HepG2 (cell line): ENCODE data around the gene STIM2. TPM values are rescaled to one million over a fixed set of nuclear protein-coding genes. Genes with fewer than 3 reads are reported as not detected.

Experiments used
- FOXC1 ChIP-seq: sonication (generic); formaldehyde crosslinking; IDR thresholded peaks from 2 replicates; pipeline ENCODE4 v1.8.0; 2022; ENCODE audit warnings: mild to moderate bottlenecking, missing genetic modification reagents, borderline replicate concordance
- FOXM1 ChIP-seq: sonication (generic); formaldehyde crosslinking; IDR thresholded peaks from 2 replicates; pipeline ENCODE4 v1.5.0; 2020; ENCODE audit warnings: missing genetic modification reagents
- FOXP1 ChIP-seq, 2 experiments: fragments of 450-650 bp in 1 of 2; IDR thresholded peaks; 2 replicates each; pipeline ENCODE4 v1.6.1; 2017 to 2018; ENCODE audit warnings: antibody characterized with exemption in 1 of 2
- GATAD2A ChIP-seq: IDR thresholded peaks from 2 replicates; pipeline ENCODE4 v1.6.1; 2016
- GFI1 ChIP-seq: sonication (generic); formaldehyde crosslinking; IDR thresholded peaks from 2 replicates; pipeline ENCODE4 v1.5.0; 2020; ENCODE audit warnings: missing genetic modification reagents, mild to moderate bottlenecking, borderline replicate concordance
- HNRNPUL1 ChIP-seq: fragments of 200-400 bp; formaldehyde crosslinking; IDR thresholded peaks from 2 replicates; pipeline ENCODE4 v1.6.1; 2017; ENCODE audit warnings: low read depth, mild to moderate bottlenecking, low read length, moderate library complexity
- KDM5A ChIP-seq: fragments of 200-600 bp; sonication (generic); IDR thresholded peaks from 2 replicates; pipeline ENCODE4 v1.7.0; 2018; ENCODE audit warnings: antibody characterized with exemption, mild to moderate bottlenecking, low read length, borderline replicate concordance
- PITX1 ChIP-seq: sonication (generic); formaldehyde crosslinking; IDR thresholded peaks from 2 replicates; pipeline ENCODE4 v1.5.1; 2020; ENCODE audit warnings: mild to moderate bottlenecking, missing genetic modification reagents
- PREB ChIP-seq: sonication (generic); formaldehyde crosslinking; IDR thresholded peaks from 2 replicates; pipeline ENCODE4 v1.4.0; 2020; ENCODE audit warnings: missing genetic modification reagents
- SAFB2 ChIP-seq: sonication (generic); formaldehyde crosslinking; IDR thresholded peaks from 2 replicates; pipeline ENCODE4 v1.5.1; 2020; ENCODE audit warnings: missing genetic modification reagents, low read depth, mild to moderate bottlenecking, borderline replicate concordance
- SP4 ChIP-seq: sonication (generic); formaldehyde crosslinking; IDR thresholded peaks from 2 replicates; pipeline ENCODE4 v1.8.1; 2023; ENCODE audit warnings: mild to moderate bottlenecking, missing genetic modification reagents
- SRY ChIP-seq: sonication (generic); formaldehyde crosslinking; IDR thresholded peaks from 2 replicates; pipeline ENCODE4 v1.8.0; 2022; ENCODE audit warnings: mild to moderate bottlenecking, missing genetic modification reagents
- ZFP91 ChIP-seq: sonication (generic); formaldehyde crosslinking; IDR thresholded peaks from 2 replicates; pipeline ENCODE4 v1.9.0; 2022; ENCODE audit warnings: missing genetic modification reagents, mild to moderate bottlenecking, borderline replicate concordance
- ZMAT3 ChIP-seq: sonication (generic); formaldehyde crosslinking; conservative IDR thresholded peaks from 2 replicates; pipeline ENCODE4 v1.7.0; 2021; ENCODE audit warnings: missing genetic modification reagents
- ZNF3 ChIP-seq: IDR thresholded peaks from 2 replicates; pipeline ENCODE4 v1.7.0; 2017; ENCODE audit warnings: inconsistent platforms
- ZNF674 ChIP-seq: sonication (generic); formaldehyde crosslinking; IDR thresholded peaks from 2 replicates; pipeline ENCODE4 v1.5.0; 2020; ENCODE audit warnings: low read depth, mild to moderate bottlenecking, missing genetic modification reagents
- ZNF772 ChIP-seq: sonication (generic); formaldehyde crosslinking; IDR thresholded peaks from 2 replicates; pipeline ENCODE4 v1.5.0; 2020; ENCODE audit warnings: mild to moderate bottlenecking, missing genetic modification reagents
- ZNF775 ChIP-seq: sonication (generic); formaldehyde crosslinking; IDR thresholded peaks from 2 replicates; pipeline ENCODE4 v1.4.0; 2020; ENCODE audit warnings: missing genetic modification reagents, mild to moderate bottlenecking, moderate library complexity, borderline replicate concordance
- ZNF841 ChIP-seq: sonication (generic); formaldehyde crosslinking; IDR thresholded peaks from 2 replicates; pipeline ENCODE4 v1.8.1; 2023; ENCODE audit warnings: missing genetic modification reagents, borderline replicate concordance
- polyA plus RNA-seq, 8 experiments: library from polyadenylated mRNA; depleted of rRNA in 3 of 8; stranded (reverse) in 7 of 8; unstranded in 1 of 8; fragments of >200 nt; fragmentation: Illumina TruSeq in 4 of 8; extraction: Trizol in 4 of 8; gene quantifications; 2 replicates each; pipeline versions ENCODE4 v1.2.1 to v1.2.3, GENCODE V29; 2011 to 2016; ENCODE audit warnings: low read depth in 4 of 8, missing spikeins in 1 of 8, mixed read lengths in 1 of 8; ENCODE audit not compliant: insufficient read depth in 1 of 8
- total RNA-seq, 5 experiments: library from RNA; depleted of rRNA; stranded (reverse); fragments of >200 nt; fragmentation: Illumina TruSeq; extraction: Trizol; gene quantifications; 2 replicates each; pipeline ENCODE4 v1.2.3, GENCODE V29; 2016; ENCODE audit warnings: low read depth in 1 of 5
- TF ChIP-seq, protein P1 (sequence below): sonication (generic); formaldehyde crosslinking; IDR thresholded peaks from 2 replicates; pipeline ENCODE4 v1.5.0; 2020; ENCODE audit warnings: mild to moderate bottlenecking, missing genetic modification reagents, moderate library complexity
- TF ChIP-seq, protein P2 (sequence below): IDR thresholded peaks from 2 replicates; pipeline ENCODE4 v1.6.1; 2016
- TF ChIP-seq, protein P3 (sequence below): sonication (generic); formaldehyde crosslinking; IDR thresholded peaks from 2 replicates; pipeline ENCODE4 v1.4.0; 2020; ENCODE audit warnings: missing genetic modification reagents

The STIM2 gene
- total and polyA plus RNA-seq, 2 of the 13 experiments (the other 11 are each of a cell fraction or from before 2014, with no cell fraction given): 19.3 to 19.4 TPM

DNA sequence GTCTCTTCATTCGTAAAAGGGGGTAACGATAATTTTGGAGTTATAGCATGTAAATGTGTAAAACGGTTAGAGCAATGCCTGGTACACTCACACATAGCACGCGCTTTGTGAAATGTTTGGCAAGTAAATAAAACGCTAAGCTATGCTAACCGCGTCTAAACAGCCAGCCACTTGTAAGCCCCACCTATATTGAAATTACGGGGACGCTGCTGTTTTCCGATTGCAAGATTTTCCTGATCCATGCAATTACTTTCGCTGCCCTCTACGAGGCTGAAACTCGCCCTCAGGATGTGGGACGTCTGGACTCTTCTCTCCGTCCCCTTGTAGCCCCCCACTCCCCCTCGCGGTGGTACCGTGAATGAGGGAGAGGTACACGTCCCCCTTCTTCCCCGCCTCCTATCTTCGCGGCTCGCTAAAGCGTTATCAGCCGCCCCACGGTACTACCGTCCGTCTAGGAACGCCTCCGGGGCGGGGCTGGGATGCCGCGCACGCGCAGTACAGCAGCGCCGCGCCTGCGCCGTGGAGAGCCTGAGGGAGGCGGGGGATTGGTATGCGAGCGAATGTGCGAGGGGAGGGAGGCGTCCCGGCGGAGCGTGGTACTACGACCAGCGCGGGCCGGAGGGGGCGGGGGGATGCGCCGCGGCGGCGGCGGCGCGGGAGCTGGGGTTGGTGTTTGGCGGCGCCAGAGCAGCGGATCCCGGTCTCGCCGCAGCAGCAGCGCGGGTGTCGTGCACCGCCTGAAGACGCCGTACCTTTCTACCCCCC, at the start of gene STIM2 (continued):
- TF ChIP-seq ZNF775: no peak
- TF ChIP-seq ZNF841: no peak
- peak; percentile 56; the same call in 1 of the 2 replicates for TF ChIP-seq PITX1 (CRISPR knock-in tag)
- TF ChIP-seq FOXC1 (CRISPR knock-in tag): peak; percentile 85
- TF ChIP-seq, protein P1, sequence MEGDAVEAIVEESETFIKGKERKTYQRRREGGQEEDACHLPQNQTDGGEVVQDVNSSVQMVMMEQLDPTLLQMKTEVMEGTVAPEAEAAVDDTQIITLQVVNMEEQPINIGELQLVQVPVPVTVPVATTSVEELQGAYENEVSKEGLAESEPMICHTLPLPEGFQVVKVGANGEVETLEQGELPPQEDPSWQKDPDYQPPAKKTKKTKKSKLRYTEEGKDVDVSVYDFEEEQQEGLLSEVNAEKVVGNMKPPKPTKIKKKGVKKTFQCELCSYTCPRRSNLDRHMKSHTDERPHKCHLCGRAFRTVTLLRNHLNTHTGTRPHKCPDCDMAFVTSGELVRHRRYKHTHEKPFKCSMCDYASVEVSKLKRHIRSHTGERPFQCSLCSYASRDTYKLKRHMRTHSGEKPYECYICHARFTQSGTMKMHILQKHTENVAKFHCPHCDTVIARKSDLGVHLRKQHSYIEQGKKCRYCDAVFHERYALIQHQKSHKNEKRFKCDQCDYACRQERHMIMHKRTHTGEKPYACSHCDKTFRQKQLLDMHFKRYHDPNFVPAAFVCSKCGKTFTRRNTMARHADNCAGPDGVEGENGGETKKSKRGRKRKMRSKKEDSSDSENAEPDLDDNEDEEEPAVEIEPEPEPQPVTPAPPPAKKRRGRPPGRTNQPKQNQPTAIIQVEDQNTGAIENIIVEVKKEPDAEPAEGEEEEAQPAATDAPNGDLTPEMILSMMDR (CRISPR knock-in tag): peak; percentile 80
- TF ChIP-seq FOXP1 (IDR thresholded peaks at IDR 0.05): no peak
- TF ChIP-seq FOXP1 (CRISPR knock-in tag; IDR thresholded peaks at IDR 0.05): 0 out of 2 replicates have a peak, but pooled peaks have one; percentile 7
- no peak for TF ChIP-seq ZNF674
- no peak; the same call in 1 of the 2 replicates for TF ChIP-seq ZNF772 (CRISPR knock-in tag)
- TF ChIP-seq, protein P2, sequence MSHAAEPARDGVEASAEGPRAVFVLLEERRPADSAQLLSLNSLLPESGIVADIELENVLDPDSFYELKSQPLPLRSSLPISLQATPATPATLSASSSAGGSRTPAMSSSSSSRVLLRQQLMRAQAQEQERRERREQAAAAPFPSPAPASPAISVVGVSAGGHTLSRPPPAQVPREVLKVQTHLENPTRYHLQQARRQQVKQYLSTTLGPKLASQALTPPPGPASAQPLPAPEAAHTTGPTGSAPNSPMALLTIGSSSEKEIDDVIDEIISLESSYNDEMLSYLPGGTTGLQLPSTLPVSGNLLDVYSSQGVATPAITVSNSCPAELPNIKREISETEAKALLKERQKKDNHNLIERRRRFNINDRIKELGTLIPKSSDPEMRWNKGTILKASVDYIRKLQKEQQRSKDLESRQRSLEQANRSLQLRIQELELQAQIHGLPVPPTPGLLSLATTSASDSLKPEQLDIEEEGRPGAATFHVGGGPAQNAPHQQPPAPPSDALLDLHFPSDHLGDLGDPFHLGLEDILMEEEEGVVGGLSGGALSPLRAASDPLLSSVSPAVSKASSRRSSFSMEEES: no peak
- TF ChIP-seq GFI1 (CRISPR knock-in tag): no peak
- TF ChIP-seq ZMAT3: peak; percentile 54; the same call in 1 of the 2 replicates
- TF ChIP-seq KDM5A: no peak
- peak; percentile 72 for TF ChIP-seq GATAD2A (CRISPR knock-in tag)
- TF ChIP-seq ZFP91 (CRISPR knock-in tag): peak; percentile 56; the same call in 1 of the 2 replicates
- no peak for TF ChIP-seq ZNF3 (CRISPR knock-in tag)
- TF ChIP-seq SAFB2 (CRISPR knock-in tag): no peak; the same call in 1 of the 2 replicates
- TF ChIP-seq FOXM1: no peak
- no peak for TF ChIP-seq PREB (CRISPR knock-in tag)
- TF ChIP-seq SP4: peak; percentile 66; the same call in 1 of the 2 replicates
- no peak for TF ChIP-seq HNRNPUL1
- TF ChIP-seq, protein P3, sequence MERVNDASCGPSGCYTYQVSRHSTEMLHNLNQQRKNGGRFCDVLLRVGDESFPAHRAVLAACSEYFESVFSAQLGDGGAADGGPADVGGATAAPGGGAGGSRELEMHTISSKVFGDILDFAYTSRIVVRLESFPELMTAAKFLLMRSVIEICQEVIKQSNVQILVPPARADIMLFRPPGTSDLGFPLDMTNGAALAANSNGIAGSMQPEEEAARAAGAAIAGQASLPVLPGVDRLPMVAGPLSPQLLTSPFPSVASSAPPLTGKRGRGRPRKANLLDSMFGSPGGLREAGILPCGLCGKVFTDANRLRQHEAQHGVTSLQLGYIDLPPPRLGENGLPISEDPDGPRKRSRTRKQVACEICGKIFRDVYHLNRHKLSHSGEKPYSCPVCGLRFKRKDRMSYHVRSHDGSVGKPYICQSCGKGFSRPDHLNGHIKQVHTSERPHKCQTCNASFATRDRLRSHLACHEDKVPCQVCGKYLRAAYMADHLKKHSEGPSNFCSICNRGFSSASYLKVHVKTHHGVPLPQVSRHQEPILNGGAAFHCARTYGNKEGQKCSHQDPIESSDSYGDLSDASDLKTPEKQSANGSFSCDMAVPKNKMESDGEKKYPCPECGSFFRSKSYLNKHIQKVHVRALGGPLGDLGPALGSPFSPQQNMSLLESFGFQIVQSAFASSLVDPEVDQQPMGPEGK (CRISPR knock-in tag): peak; percentile 45; the same call in 1 of the 2 replicates
- no peak for TF ChIP-seq SRY (CRISPR knock-in tag)
